Medulla oblongata (tissue), 1 donor: Measurements from ENCODE around the gene VCL.
"Not testable (repeated sequence)": the region's sequence is repeated elsewhere in the genome, so short reads cannot be mapped to it uniquely, and the experiment has no call there.

Source experiments
- DNase-seq: peaks from one replicate; pipeline ENCODE4 v3.0.0-alpha.2; 2015; ENCODE audit errors: extremely low spot score

VCL gene

DNA sequence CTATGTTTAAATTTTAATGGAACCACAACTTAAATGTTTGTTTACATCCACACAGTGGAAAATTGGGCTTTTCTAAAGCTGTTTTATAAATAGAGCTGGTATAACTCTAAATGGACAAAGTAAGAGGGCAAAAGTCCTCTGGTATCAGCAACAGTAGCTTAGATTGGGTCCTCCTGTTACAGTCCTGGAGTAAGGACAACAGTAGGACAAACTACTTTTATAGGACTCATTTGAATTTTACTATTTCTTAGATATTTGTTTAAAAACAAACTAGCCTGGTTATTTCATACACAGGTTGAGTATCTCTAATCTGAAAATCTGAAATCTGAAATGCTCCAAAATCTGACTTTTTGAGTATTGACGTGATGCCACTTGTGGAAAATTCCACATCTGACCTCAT is 8.4 kb downstream of the VCL start:
- DNase-seq, result no peak

DNA sequence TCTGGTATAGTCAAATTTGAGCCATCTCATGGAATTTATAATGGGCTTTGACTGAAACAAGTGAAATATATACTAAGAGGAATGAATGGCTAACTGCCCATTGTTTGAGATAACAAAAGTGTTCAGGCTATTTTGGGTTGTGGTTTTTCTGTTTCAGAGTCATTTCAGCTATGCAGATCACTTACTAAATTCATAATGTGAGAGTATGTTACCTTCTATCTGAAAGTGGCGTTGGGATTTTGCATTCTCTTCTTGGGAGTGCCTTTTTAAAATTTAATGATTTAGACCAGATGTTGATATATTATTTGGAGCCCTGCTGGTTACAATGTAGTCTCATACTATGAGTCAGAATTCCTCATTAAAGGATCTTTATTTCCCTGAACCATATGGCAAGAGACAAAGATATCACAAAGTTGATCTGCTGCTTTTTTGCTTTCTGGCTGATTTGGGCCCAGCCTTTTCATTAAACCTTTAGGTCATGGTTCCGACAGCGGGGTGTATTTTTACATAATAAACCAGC is 10.4 kb downstream of the VCL start:
- DNase-seq, result no peak

DNA sequence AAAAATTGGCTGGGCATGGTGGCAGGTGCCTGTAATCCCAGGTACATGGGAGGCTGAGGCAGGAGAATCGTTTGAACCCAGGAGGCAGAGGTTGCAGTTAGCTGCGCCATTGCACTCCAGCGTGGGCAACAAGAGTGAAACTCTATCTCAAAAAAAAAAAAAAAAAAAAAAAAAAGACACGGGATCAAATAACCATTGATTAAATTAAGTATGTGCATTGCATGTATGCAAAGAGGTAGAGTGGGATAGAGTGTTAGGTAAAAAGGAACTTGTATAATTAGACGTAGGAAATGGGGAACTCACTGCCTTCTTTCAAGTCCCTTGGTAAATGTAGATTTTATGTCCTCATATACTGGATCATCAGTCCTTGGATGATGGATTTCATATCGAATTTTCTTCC is 13.1 kb downstream of the VCL start:
- no peak for DNase-seq

DNA sequence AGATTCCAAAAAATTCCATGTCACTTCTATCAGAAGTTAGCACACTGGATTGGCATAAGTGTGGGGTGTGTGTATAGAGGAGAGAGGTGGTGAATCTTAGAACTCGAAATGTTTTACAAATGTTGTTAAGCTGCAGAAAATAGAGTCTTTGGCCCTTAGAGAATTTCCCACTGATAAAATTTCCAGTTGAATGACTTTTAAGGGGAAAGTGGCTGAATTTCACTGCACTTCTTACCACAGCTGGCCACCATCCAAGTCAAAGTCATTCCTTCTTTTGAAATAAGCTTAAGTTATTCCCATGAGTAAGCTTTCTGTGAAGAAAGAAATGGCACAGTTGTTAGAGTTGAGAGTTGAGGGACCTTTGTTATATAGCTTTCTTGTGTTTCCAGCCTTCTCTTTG is 13.9 kb downstream of the VCL start:
- DNase-seq, result peak; percentile 65

DNA sequence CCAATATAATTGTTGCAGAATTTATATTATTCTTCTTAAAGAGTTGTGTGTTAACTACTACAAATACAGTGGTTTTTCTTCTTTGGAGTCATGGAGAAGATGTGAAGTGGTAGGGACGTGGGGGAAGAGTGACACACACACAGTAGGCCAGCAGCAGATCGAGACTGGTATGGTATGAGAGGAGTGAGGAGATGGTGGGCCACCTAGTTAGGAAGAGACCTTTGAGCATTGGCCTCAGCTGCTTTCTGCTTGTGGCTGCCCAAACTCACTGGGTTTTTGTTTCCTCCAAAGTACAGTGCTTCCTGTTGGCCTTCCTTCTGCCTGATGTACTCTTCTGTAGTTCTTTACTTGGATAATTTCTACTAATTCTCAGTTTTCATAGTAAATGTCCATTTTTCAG is 14.6 kb downstream of the VCL start:
- DNase-seq, result no peak

DNA sequence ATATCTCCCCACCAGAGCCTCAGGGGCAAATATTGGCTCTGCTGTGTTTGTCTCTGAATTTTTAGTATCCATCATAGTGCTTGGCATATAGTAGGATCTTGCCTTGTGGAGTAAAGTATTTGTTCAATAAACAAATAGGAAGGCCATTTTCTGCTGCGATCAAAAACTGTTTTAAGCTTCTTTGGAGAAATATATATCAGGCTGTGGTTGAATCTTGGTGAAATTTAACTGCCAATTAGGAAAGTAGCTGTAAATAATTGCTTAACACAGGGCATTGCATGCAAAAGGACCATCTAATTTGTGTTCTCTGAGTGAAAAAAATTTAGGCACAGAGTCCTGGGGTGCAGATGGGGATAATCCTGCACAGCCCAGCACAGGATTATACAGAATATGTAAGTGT is 15.1 kb downstream of the VCL start:
- DNase-seq, result no peak

DNA sequence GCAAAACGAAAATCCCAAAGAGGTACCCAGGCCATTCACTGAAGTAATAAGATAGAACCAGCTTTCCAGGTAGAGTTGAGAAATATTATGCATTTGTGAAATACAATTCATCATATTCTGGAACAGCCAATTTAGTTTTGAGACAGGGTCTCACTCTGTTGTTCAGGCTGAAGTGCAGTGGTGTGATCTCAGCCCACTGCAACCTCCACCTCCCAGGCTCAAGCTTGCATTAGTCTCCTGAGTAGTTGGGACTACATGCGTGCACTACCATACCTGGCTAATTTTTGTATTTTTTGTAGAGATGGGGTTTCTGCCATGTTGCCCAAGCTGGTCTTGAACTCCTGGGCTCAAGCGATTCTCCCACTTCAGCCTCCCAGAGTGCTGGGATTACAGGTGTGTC is 16.7 kb downstream of the VCL start:
- not testable (repeated sequence) for DNase-seq

DNA sequence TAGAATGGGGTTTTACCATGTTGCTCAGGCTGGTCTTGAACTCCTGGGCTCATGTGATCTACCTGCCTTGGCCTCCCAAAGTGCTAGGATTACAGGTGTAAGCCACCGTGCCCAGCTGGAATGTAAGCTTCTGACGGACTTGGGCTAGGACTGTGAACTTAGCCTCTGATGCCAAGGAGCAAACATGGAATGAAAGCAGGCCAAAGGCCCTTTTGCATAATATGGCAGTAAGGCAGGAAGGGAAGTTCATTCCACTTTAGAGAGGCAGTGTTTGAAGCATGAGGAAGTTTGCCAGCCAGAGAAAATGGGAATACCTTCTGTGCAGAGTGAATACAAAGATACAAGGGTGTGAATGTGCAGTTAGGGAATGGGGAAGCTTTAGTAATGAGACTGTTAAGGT is 20.3 kb downstream of the VCL start:
- no peak for DNase-seq

DNA sequence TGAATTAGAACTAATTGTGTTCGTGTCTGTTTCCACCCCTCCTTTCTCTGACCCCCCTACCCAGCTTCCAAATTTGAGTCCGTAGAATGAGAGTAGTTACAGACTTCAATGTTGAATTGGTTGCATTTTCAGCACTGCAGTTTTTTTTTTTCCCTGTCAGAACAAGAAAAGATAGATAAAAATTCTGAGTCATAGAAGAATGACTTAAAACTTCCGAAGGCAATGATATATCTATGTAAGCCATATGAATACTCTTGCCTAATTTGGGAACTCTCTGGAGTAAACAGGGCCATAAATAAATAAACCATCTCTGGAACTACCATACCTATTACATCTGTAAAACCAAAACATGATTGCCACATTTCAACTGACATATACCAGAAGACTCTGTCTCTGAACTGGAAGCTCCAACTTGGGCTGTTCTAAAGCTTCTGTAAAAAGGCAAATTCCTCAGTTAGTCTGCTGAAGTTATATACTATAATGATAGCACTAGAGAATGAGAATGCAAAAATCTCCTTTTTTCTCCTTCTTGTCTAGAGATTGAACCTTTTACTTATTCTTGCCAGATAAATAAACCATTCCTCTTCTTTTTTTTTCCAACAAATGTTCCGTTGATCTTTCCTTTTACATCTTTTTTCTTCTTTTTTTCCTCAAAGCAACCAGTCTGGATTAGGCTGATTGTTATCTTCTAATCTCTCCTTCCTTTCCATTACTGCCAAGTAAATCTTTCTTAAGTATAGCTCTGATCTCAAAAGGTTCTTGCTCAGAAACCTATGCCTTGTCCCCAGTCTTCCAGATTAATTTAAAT is 23.5 kb downstream of the VCL start:
- no peak for DNase-seq

DNA sequence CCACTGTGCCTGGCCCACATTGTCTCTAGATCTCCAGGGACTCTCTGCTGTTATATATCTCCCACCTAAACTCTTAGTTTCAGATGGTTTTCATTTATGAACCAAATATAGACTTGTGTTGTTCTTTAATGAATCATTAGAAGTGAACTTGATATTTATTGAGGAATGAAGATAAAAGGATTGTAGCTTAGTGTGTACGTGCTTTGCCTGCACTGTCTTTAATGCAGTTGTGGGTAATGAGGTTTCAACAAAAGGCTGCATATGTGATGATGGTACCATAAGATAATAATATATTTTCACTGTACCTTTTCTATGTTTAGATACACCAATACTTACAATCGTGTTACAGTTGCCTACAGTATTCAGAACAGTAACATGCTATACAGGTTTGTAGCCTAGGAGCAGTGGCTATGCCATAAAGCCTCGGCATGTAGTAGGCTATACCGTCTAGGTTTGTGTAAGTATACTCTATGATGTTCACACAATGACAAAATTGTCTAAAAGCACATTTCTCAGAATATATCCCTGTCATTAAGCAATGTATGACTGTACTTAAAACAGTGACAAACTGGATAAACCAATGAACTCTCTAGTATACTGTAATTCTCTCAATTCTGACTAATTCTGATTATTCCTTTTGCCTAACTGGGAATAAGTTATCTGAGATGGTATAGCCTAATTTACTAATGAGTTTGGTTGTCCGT is 25.2 kb downstream of the VCL start:
- no peak for DNase-seq

DNA sequence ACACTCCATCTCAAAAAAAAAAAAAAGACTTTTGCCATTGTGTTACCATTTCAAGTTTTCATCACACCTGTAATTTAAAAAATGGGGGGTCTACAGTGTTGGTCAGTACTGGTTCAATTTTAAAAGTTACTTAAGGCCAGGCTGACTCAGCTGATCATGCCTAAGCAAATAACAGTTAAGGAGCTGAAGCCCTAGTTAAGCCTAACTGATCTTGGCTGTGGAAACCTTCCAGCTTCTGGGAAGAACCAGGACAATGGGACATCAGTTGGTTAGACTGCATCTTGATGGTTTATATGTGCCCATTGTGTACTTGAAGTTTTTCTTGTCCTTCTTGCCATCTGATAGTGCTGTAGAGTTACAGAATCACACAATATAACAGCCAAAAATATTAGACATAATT is 26.7 kb downstream of the VCL start:
- no peak for DNase-seq

DNA sequence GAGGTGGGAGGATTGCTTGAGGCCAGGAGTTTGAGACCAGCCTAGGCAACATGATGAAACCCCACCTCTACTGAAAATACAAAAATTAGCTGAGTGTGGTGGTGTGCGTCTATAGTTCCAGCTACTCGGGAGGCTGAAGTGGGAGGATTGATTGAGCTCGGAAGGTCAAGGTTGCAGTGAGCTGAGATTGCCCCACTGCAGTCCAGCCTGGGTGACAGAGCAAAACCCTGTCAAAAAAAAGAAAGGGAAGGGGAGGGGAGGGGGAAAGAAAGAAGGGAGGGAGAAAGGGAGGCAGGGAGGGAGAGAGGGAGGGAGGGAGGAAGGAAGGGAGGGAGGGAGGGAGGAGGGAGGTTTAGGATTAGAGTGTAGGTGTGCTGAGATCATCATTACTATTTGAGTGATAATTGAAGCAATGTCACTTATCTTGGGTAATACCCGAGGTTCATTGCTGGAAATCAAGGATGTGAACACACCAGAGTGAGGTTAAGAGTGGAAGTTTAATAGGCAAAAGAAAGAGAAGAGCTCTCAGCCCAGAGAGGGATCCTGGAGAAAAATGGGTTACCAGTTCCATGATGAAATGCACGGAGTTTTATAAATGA is 27.6 kb downstream of the VCL start:
- DNase-seq, result no peak

DNA sequence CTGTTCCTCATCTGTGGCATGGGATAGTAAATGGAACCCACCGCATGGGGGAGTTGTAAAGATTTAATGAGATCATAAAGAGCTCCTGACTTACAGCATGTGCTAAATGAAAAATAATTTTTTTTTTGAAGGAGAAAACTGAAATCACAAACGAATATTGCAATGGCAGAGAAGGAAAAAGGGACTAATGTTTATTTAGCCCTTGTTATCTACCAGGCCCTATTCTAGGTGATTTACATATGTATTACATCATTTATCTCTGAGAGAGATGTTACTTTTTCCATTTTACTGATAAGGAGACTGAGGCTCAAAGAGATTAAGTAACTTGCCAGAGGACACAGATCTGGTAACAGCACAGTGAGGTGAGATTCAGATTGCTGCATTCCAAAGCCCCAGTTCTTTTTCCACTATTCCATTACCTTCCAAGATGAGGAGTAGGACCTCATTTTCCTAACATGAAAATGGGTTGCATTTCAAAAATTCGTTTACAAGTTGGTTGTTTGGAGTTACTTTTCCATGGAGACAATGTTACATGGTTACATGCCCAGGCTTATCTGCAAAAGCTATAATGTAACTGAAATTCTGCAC is 28.6 kb downstream of the VCL start:
- DNase-seq, result no peak

DNA sequence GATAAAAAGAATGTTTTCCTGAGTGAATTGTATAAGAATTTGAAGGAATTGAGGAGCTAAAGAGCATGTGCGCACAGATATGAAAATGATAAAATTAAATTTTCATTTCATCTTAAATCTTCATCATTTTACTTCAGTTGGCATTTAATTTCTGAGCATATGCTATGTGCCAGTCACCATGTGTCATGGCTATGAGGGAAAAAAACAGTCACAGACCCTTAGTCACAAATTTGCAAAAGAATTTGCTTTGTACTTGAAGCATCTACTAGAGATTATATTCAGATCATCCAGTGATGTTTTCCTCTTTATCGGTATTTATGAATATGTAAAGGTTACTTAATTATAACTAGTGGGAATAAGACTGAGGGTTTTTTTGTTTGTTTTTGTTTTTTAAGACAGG is 29.8 kb downstream of the VCL start:
- no peak for DNase-seq

DNA sequence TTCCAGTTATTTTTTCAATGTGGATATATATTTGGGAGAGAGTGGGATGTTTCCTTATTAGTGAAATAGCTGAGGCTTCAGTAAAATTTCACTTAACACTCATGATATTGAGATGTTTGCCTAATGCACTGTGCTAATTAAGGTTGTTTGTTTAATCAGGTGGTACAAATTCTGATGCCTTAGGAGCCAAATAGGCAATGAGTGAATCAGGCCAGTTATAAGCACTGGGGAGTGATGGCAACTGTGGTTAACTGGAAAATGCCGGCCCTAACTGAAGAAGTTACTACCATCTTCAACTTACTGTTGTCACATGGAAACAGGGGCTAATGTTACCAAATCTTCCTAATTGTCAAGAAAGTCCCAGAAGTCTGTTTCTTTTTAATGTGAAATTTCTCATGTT is 32.0 kb downstream of the VCL start:
- DNase-seq, result no peak

DNA sequence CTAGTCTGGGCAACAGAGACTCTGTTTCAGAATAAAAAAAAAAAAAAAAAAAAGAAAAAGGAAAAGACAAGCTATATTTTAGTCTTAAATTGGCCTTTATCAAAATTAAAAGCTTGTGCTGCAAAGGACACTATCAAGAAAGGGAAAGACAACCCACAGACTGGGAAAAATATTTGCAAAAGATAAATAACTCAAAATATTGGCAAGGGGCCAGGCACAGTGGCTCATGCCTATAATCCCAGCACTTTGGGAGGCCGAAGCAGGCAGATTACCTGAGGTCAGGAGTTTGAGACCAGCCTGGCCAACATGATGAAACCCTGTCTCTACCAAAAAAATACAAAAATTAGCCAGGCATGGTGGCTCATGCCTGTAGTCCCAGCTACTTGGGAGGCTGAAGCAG is 34.3 kb downstream of the VCL start:
- not testable (repeated sequence) for DNase-seq

DNA sequence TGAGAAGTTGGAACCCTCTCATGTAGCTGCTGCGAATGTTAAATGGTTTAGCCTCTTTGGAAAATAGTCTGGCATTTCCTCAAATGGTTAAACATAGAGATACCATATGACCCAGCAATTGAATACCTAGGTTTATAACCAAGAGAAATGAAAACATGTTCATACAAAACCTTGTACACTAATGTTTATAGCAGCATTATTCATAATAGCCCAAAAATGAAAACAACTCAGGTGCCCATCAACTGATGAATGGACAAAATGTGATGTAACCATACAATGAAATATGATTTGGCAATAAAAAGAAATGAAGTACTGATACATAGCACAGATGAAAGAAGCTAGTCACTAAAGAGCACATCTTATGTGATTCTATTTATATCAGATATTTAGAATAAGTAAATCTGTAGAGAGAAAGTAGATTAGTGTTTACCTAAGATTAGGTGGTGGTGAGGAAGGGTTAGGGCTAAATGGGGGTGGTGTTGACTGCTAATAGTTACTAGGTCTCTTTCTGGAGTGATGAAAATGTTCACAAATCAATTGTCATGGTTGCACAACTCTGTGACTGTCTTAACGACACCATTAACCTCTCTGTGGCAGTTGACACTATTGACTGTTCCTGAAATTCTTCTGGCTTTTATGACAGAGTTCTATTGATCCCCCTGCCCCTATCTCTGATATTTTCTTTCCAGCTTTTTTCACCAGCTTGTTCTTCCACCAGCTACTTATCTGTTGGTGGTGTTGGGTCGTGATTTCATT is 35.2 kb downstream of the VCL start:
- DNase-seq, result no peak

DNA sequence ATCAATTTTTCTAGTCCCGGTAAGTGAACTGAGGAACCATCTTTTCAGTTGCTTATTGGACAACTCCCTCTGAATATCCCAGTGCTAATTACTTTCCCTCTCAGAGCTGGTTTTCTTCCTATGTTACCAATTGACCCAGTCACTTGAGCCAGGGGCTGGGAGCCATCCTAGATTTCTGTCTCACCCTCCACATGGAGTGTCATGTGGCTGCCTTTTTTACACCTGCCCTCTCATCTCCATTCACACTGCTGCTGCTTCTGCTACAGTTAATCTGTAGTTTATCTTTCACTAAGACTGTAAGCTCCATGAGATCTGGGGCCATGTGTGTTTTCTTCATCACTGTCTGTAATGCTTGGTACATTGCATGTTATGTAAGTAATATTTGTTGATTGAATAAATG is 35.8 kb downstream of the VCL start:
- DNase-seq, result no peak

DNA sequence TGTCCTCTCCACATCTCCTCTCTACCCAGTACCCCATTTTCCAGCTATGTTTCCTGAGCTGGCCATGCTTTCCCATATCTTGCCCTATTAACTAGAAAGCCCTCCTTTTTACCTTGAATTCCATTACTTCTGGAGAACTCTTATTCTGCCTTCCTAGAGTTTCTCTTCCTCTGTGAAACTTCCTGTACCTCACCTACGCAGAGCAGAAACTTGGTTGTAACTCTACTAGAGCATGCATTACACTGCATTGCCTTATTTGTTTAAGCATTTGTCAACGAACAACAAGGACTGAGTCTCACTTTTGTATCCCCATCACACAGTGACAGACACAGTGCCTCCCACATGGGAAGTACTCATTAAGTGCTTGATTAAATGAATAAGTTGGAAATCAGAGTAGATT is 36.4 kb downstream of the VCL start:
- no peak for DNase-seq

DNA sequence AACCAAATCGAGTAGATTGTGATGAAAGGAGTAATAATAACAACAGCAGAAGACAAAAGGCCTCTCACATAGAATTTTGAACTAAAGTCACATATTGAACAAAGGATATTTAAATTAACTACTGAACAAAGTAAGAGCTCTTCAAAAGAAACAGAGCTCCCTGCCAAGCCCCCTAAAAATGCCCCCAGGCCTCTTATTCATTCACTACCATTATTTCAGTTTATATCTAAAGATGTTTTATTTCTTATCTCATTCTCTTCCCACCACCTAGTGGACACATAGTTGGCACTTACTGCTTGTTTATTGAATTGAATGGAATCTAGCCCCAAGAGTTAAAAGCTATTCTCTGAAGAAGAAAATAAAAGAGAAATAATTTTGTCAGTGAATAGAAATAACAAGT is 37.4 kb downstream of the VCL start:
- no peak for DNase-seq

DNA sequence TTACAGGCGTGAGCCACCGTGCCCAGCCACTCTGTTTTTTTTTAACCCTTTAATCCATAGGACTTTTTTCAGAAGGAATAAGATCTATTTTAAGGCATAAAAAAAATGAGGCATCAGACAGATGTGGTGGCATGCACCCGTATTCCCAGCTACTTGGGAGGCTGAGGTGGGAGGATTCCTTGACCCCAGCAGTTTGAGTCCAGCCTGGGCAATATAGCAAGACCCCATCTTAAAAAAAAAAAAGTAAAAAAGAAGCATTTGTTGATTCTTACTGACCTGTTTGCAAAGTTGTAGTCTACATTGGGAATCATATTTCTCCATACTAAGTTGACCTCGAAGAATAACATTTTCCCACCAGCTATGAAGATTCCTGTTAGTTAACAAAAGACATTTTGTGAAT is 38.6 kb downstream of the VCL start:
- no peak for DNase-seq
